Stimulated activated CD8-positive, alpha-beta memory T cell treated with anti-CD3 and anti-CD28 coated beads, Interleukin-4, amount 100 ng/mL, for 24 hours (primary cell): ENCODE results near the gene FYTTD1.

Experiments
- DNase-seq: peaks from one replicate; pipeline ENCODE4 v3.0.0-alpha.2; 2020; ENCODE audit warnings: low read depth

FYTTD1 gene

GRCh38 chr3:197833930-197834715, 84.4 kb downstream of the FYTTD1 start:
- no peak for DNase-seq

GRCh38 chr3:197835509-197835908, 85.8 kb downstream of the FYTTD1 start:
- DNase-seq = no peak

DNA sequence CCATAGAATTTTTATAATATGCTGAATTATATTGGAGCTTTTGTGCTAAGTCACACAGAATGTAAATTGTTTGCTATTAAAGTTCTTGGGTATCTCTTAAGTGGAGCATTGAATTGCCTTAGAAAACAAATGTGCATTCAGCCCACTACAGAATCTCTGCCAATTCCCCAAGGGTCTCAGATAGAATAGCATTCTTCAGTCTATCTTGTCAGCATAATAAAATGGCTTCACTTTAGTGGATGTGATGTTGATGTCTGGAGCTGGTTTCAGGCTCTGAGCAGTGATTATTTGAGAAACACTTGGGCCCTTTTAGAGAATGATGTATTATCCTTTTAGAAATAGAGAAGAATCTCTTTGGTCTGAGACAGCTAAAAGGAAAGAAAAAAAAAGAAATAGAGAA, 86.6 kb downstream of the FYTTD1 start:
- DNase-seq = no peak
